Heart left ventricle (tissue), 13 donors: Measurements from ENCODE around the gene SECTM1.

Experiments used
- CTCF ChIP-seq, 12 donors: fragments of 200-600 bp; sonication (generic) in 4 of 12; IDR thresholded peaks; one replicate each; pipeline versions ENCODE4 v1.5.0 to v1.8.0; 2018 to 2022; ENCODE audit warnings: antibody characterized with exemption in 12 of 12, mild to moderate bottlenecking in 5 of 12
- POLR2A ChIP-seq, 2 donors: fragments of 450-650 bp; IDR thresholded peaks; one replicate each; pipeline ENCODE4 v1.6.1; 2017; ENCODE audit warnings: antibody characterized with exemption in 2 of 2, mild to moderate bottlenecking in 2 of 2, moderate library complexity in 2 of 2
- donor health status: ischemic (EF 13 %, LVEDD 7.1; RV severe dilation, severe dysfunction).
- donor health status: DM: no; HTN: yes; CAD: no.
- donor health status: DM: no; HTN: no; CAD: no.
- donor health status: ischemic (EF 25% LVEDD 6.9; RV normal size, moderate dysfunction).
- donor health status: ischemic (EF 25% LVEDD 5.7; RV mildly dilated, moderate dysfunction).
- donor health status: ischemic (EF 35%, LVEDD 5.7; RV mildly dilated, moderate dysfunction).
- donor health status: nonischemic (EF 11% LVEDD 7.7; RV severe dilation, severe dysfunction).
- donor health status: DM: yes; HTN: yes; CAD: no.
- donor health status: PGD.
- donor health status: ischemic (EF 29% LVEDD 5.4; RV normal size, mild dysfunction).
- donor health status: nonischemic (EF 23%, LVEDD 6.1; RV moderate dilation, normal function).

- no peak for TF ChIP-seq CTCF (IDR thresholded peaks at IDR 0.05)
- no peak for TF ChIP-seq POLR2A (IDR thresholded peaks at IDR 0.05)
These were observed 17.7 kb upstream of the SECTM1 start for GRCh38 chr17:82351254-82351712.
